Ishikawa (cell line): ENCODE data around the gene MAP7D2.

Experiments used
- CEBPB ChIP-seq: IDR thresholded peaks from 2 replicates; pipeline ENCODE4 v1.6.1; 2012
- EP300 ChIP-seq: IDR thresholded peaks from 2 replicates; pipeline ENCODE4 v1.6.1; 2012; ENCODE audit warnings: borderline replicate concordance
- RAD21 ChIP-seq: IDR thresholded peaks from 2 replicates; pipeline ENCODE4 v1.6.1; 2012; ENCODE audit warnings: low read depth
- TAF1 ChIP-seq: IDR thresholded peaks from 2 replicates; pipeline ENCODE4 v1.6.1; 2012; ENCODE audit warnings: low read depth, mild to moderate bottlenecking
- TCF12 ChIP-seq: IDR thresholded peaks from 2 replicates; pipeline ENCODE4 v1.6.1; 2012; ENCODE audit warnings: low read depth
- ZBTB7A ChIP-seq: IDR thresholded peaks from 2 replicates; pipeline ENCODE4 v1.6.1; 2012; ENCODE audit warnings: low read depth
- TF ChIP-seq, protein P1 (sequence below): IDR thresholded peaks from 2 replicates; pipeline ENCODE4 v1.6.1; 2012

DNA sequence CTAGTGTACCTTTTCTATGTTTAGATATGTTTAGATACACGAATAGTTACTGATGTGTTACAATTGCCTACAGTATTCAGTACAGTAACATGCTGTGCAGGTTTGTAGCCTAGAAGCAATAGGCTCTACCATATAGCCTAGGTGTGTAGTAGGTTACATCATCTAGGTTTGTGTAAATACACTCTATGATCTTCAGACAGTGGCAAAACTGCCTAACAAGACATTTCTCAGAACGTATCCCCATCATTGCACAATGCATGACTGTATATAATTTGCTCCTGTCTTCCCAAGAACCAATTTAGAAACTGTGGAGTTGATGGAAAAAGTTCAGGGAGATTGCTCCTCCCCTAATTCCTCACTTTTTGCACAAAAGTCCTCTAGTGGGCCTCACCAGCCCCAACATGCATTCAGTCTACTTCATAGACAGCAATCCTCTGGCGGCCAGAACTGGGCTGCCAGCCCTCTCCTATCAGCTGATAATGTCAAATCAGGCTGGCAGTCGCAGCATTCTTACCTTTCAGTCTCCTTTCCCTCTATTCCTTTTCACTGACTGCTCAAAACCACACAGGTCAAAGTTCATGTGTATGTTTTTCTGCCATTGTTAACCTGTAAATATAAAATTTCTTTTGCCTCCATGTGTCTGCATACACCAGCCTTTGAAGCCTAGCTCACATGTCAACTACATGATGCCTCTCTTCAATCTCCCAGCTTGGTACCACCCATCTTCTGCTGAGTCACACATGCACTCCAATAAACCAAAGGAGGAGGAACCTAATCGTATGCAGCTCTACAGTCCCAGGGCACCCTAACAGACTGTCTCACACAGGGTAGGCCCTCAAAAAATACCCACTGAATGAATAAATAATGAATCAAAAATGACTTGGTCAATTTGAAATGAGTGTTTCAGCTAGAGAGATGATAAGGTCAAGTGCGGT lies 157.9 kb downstream of the MAP7D2 start:
- TF ChIP-seq TAF1 (no peak), EP300 (no peak), TCF12 (no peak), CEBPB (no peak), RAD21 (no peak), ZBTB7A (no peak)
- TF ChIP-seq, protein P1, sequence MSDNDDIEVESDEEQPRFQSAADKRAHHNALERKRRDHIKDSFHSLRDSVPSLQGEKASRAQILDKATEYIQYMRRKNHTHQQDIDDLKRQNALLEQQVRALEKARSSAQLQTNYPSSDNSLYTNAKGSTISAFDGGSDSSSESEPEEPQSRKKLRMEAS: no peak
